SH-SY5Y (cell line): ENCODE results near the gene ZNF836.

Experiments used
- GATA2 ChIP-seq: IDR thresholded peaks from 2 replicates; pipeline ENCODE4 v1.6.1; 2011; ENCODE audit warnings: mild to moderate bottlenecking, low read depth, low read length
- GATA3 ChIP-seq: IDR thresholded peaks from 2 replicates; pipeline ENCODE4 v1.6.1; 2011; ENCODE audit warnings: low read depth, mild to moderate bottlenecking, low read length, moderate library complexity

The ZNF836 gene

DNA sequence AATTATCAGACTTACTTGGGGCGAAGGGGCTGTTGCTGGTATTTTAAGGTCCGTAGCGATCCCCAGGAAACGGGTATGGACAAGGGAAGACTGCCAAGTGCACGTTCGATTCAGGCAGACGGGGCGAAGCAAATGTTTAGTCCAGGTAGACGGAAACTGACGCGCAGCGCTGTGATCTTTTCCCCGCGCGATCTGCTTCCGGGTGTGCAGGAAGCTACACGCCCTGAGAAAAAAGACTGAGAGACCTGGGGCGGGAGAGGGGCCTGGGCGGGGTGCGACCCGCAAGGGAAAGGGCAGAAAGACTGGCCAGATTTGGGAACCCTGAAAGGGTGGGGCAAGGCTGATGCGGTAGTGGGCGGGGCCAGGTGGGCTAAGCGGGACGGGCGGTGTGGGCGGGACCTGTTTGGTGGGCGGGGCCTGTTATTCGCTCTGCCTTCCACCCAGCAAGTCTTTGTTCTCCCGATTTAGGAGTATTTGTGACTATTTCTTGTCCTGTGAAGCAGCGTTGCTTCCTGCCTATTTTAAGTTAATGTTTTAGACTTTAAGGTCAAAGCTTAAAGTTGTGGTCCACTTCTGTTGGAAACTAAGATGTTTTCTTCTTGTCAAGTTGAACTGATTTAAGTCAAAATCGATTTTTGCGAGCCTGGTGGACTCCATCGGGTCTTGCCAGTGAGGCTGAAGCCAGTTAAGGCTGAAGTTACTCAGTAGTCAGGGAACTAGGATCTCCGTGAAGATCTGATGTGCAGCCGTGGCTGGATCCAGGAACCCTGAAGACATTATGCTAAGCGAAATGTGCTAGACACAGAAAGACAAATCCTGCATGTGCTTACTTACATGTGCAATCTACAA, at the start of gene ZNF836:
Gene ZNF836 (minus strand): TSS at position 301 of the 849 bp plus-strand sequence. CDS start 3,549 bp downstream, outside the sequence.
- TF ChIP-seq GATA2 (no peak), GATA3 (no peak)

DNA sequence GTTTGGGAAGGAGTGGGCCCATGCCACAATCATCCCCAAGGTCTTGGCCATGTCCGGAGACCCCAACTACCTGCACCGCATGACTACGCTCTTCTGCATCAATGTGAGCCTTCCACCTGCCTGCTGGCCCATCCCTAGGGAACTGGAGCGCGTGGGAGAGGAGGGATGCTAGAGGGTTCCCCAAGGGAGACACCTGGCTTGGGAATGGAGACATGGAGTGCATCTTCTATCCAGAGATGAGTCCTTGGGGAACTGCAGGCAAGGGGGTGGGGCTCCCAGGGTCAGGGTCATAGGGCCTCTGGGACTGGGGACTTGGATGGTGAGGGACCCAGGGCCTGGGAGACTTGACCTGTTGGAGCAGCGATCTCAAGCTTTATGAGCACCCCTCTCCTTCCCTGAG, 49.6 kb upstream of the ZNF836 start:
- no peak for TF ChIP-seq GATA2
- no peak for TF ChIP-seq GATA3

- no peak for TF ChIP-seq GATA3
- TF ChIP-seq GATA2: no peak
Measured at GRCh38 chr19:52219611-52220010, 48.2 kb upstream of the ZNF836 start.

DNA sequence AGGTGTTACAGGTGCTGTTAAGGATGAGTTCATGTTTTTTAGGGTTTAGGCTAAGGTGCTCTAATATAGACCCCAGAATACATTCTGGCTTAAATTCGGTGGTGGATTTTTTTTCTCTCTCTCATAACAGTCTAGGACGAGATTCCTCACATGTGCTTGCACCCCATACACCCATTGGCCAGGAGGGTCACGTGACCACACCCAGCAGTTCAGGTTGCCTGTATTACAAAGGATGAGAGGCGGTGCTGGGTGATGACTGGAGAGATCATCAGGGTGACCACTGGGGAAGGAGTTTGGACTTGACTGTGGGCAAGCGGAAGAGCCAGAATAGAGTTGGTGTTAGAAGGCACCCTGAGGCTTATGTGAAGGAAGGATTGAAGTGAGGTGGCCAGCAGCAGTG, 46.2 kb upstream of the ZNF836 start:
- TF ChIP-seq GATA2 (no peak), GATA3 (no peak)

DNA sequence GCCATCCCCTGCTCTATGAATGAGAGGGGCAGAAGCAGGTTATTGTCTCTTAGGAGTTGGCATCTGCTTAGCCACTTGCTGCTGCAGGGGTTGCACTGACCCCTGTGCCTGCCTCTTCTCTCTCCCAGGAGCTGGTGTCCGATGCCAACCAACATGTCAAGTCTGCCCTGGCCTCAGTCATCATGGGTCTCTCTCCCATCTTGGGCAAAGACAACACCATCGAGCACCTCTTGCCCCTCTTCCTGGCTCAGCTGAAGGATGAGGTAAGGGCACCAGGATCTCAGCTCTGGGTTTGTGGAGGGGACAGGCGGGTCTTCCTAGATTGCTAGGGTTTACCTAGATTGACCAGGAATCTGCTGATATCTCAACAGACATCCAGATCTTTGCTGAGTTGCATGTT, 45.0 kb upstream of the ZNF836 start:
- TF ChIP-seq GATA3: no peak
- no peak for TF ChIP-seq GATA2

DNA sequence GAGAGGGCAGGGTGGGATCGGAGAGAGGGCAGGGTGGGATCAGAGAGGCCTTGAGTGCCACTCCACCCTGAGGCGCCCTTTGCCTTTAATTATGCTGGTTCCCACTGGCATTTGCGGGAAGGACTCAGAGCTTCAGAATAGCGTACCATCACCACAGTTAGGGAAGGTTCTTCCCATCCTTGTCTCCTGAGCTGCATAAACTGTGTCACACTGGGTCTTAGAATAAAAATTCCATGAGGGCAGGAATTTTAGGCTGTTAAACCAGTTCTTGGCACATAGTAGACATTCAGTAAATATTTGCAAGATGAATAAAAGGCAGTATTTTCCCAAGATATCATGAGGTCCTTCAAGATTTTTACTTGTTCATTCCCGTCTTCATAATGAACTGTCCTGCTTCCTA, 42.8 kb upstream of the ZNF836 start:
- no peak for TF ChIP-seq GATA2
- no peak for TF ChIP-seq GATA3

DNA sequence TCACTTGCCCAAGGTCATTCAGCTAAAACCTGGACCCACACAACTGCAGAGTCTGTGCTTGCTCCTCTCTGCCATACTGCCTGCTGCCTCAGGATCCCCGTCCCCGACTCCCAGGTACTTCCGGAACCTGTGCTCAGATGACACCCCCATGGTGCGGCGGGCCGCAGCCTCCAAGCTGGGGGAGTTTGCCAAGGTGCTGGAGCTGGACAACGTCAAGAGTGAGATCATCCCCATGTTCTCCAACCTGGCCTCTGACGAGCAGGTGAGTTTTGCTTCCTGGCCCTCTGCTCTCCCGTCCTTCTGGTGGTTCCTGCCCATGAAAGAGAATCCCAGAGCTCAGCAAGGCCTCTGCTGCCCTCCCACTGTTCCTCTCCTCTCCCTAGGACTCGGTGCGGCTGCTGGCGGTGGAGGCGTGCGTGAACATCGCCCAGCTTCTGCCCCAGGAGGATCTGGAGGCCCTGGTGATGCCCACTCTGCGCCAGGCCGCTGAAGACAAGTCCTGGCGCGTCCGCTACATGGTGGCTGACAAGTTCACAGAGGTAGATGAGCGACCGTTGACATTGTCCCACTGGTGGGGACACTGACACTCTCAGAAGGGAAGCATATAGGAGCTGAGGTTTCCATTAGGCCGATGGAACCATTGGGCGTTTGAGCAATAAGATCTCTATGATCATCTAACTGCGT, 41.3 kb upstream of the ZNF836 start:
- TF ChIP-seq GATA2: no peak
- TF ChIP-seq GATA3: no peak

DNA sequence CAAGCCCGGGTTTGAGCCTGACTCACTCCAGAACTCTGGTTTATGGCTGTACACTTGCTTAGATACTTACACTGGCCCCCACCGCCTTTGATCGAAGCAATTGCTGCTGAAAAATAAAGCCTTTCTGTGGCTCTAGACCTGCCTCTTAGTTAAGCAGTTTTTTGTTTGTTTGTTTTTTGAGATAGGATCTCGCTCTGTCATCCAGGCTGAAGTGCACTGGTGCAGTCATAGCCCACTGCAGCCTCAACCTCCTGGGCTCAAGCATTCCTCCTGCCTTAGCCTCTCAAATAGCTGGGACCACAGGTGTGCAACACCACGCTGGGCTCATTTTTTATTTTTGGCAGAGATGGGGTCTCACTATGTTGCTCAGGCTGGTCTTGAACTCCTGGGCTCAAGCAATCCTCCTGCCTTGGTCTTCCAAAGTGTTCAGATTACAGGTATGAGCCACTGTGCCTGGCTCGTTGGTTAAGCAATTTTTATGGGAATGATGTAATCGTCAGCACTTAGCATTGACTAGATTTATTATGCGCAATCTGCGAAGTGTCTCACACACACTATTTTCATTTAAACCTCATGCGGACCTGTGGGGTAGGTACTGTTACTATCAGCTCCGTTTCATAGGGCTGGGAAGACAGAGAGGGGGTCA, 40.6 kb upstream of the ZNF836 start:
- no peak for TF ChIP-seq GATA2
- TF ChIP-seq GATA3: no peak

- no peak for TF ChIP-seq GATA2
- TF ChIP-seq GATA3: no peak
Measured at GRCh38 chr19:52211203-52211602, 39.8 kb upstream of the ZNF836 start.

- TF ChIP-seq GATA2: no peak
- TF ChIP-seq GATA3: no peak
Measured at GRCh38 chr19:52206481-52206880, 35.1 kb upstream of the ZNF836 start.

GRCh38 chr19:52200044-52200443, 28.6 kb upstream of the ZNF836 start:
- no peak for TF ChIP-seq GATA2
- no peak for TF ChIP-seq GATA3

DNA sequence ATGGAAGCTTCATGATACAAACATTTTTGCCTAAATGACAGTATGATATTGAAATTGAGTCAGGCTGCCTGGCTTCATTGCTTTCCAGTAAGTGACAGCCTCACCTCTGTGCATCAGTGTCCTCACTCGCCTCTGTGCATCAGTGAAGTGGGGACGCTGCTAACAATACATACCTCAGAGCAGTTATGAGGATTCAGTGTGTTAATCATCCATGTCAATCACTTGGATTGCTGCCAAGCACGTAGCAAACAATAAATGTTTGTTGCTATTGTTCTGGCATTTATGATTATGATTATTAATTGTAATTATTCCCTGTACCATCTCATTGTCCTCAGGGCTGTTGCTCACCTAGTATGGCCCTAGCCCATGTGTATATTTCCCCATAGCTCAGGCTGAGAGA, 27.3 kb upstream of the ZNF836 start:
- TF ChIP-seq GATA2: no peak
- no peak for TF ChIP-seq GATA3

- TF ChIP-seq GATA3 (no peak), GATA2 (no peak)
Measured at GRCh38 chr19:52197964-52198363, 26.5 kb upstream of the ZNF836 start.

DNA sequence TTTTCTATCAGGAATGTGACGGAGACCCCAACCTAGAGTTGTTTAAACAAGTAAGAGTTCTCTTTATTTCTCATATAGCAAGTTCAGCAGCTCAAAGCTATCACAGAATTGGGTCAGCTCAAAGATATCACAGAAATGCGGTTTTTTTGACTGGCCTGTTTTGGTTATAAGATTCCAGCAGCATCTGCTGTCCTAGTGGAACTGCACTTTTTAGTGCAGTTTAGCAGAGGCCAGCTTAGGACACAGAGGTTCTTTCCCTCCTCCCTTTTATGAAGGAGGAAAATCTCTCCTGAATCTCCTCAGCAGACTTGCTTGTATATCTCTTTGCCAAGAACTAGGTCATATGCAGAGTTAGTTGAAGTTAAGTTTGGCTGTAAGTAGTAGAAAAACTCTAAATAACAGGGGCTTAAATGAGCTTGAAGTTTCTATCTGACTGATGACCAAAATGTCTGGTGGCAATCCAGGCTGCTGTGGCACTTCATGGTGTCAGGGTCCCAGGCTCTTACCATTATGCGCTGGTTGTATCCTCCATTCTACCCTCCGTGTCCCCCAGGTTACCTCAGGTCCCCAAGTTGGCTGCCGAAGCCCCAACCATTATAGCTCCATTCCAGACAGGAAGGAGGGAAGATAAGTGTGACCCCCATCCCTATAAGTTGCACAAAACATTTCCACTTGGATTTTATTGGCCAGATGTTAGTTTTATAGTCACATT, 25.0 kb upstream of the ZNF836 start:
- TF ChIP-seq GATA3 (no peak), GATA2 (no peak)
